HL-60/S4 treated with retinoic acid at 250 ng/mL for 4 days and 3 days (cell line): ENCODE measurements around the gene RAB40B.
"Not testable (repeated sequence)": the region's sequence is repeated elsewhere in the genome, so short reads cannot be mapped to it uniquely, and the experiment has no call there.

ENCODE experiments used
- in situ Hi-C: fragments of 300-500 bp; cut with MboI; formaldehyde crosslinking; loops from 2 replicates; pipeline ENCODE4 v1.7.0; 2022; ENCODE audit warnings: low sequenced_read_pairs

Gene RAB40B

GRCh38 chr17:82668631-82669099 is 29.8 kb downstream of the RAB40B start:
- in situ Hi-C loops = no loop called here

GRCh38 chr17:82668024-82668630 is 30.4 kb downstream of the RAB40B start:
- in situ Hi-C loops = no loop called here

DNA sequence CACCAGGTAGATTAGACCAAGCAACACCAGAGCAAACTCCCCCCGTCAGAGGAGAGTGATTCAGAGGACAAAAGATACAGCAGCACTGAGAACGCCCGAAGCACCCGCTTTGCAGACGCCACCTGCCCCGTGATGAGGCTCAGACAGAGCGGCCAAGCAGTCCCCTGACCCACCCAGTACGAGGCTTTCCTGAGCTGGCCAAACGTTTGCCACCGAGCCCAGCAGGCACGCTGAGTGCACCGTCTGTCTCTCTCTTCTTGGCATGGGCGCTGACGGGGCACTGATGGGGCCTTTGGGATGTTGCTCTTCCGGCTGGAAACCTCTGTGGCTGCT is 30.9 kb downstream of the RAB40B start:
- in situ Hi-C loops = no loop called here

- in situ Hi-C loops = no loop called here
Observed at GRCh38 chr17:82666931-82667667, 31.4 kb downstream of the RAB40B start.

GRCh38 chr17:82665891-82666290 is 32.6 kb downstream of the RAB40B start:
- in situ Hi-C loops = no loop called here

DNA sequence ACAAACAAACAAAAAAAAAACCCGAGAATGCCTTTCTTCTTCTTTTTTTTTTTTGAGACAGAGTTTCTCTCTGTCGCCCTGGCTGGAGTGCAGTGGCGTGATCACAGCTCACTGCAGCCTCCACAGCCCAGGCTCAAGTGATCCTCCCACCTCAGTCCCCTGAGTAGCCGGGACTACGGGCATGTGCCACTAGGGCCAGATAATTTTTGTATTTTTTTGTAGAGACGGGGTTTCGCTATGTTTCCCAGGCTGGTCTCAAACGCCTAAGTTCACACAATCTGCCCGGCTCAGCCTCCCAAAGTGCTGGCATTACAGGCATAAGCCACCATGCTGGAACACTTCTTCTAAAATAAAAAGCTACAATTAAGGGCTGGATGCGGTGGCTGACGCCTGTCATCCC is 33.3 kb downstream of the RAB40B start:
- in situ Hi-C loops = no loop called here

DNA sequence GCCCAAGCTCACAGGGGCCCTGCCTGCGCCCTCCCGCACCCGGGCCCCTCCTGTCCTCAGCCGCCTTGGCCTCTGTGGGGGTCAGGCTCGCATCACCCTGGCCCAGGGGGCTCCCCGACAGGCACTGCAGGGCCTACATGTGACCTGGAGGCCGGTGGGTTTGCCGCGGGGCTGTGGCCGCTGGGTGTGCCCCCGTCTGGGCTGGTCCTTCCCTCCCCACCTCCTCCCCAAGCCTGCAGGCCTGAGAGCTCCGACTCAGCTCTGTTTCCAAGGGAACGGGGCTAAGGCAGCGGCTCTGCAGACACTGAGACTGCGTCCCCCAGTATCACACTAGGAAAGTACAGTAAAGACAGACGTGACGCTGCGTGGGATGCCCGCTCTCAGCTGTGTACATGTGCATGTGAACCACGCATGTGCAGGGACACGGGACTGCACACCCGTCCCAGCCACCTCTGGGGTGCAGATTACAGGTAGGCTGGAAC is 33.8 kb downstream of the RAB40B start:
- in situ Hi-C loops = no loop called here

DNA sequence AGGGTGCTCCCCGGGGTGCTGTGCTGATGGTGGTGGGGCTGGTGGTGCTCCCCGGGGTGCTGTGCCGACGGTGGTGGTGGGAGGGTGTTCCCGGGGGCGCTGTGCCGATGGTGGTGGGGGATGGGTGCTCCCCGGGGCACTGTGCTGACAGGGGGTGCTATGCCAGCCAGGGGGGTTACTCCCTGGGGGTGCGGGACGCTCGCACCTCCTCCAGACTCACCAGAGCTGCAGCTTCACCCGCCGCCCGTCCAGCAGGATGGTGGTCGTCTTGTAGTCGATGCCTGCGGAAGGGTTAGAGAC is 34.3 kb downstream of the RAB40B start:
- in situ Hi-C loops = no loop called here

DNA sequence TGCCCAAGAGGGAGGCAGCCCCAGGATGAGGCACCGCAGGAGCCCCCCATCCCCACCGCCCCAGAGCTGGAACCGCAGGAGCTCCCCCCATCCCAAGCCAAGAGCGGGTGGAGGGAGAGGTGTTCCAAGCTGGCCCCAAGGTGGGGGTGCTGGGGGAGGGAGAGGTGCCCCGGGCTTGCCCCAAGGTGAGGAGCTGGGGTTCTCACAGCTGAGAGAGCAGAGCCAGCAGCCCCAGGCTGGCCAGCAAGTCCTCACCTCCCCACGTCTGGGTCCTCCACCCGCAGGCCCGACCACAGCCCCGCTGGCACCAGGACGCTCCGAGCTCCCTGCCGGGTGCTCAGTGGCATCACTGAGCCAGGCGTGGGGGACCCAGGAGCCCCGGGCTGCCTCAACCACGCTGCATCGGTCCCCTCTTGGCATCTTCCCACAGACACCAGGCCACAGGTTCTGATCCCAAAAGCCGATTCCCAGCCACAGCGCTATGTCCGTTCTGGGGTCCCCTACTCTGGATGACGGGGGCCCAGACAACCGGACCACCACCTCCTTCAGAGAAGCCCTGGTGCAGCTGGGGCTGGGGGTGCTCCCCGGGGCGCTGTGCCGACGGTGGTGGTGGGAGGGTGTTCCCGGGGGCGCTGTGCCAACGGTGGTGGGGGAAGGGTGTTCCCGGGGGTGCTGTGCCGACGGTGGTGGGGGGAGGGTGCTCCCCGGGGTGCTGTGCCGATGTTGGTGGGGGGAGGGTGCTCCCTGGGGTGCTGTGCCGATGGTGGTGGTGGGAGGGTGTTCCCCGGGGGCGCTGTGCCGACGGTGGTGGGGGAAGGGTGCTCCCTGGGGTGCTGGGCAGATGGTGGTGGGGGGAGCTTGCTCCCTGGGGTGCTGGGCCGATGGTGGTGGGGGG is 34.9 kb downstream of the RAB40B start:
- in situ Hi-C loops = no loop called here

- in situ Hi-C loops = no loop called here
Observed at GRCh38 chr17:82662711-82663261, 35.7 kb downstream of the RAB40B start.

GRCh38 chr17:82661717-82662683 is 36.5 kb downstream of the RAB40B start:
- in situ Hi-C loops = no loop called here

GRCh38 chr17:82659886-82660285 is 38.6 kb downstream of the RAB40B start:
- in situ Hi-C loops = no loop called here

- in situ Hi-C loops = no loop called here
Observed at GRCh38 chr17:82658796-82659452, 39.6 kb downstream of the RAB40B start.

- in situ Hi-C loops = no loop called here
Observed at GRCh38 chr17:82658331-82658730, 40.2 kb downstream of the RAB40B start.

GRCh38 chr17:82657926-82658325 is 40.6 kb downstream of the RAB40B start:
- in situ Hi-C loops = no loop called here

GRCh38 chr17:82656266-82656665 is 42.2 kb downstream of the RAB40B start:
- in situ Hi-C loops = no loop called here

DNA sequence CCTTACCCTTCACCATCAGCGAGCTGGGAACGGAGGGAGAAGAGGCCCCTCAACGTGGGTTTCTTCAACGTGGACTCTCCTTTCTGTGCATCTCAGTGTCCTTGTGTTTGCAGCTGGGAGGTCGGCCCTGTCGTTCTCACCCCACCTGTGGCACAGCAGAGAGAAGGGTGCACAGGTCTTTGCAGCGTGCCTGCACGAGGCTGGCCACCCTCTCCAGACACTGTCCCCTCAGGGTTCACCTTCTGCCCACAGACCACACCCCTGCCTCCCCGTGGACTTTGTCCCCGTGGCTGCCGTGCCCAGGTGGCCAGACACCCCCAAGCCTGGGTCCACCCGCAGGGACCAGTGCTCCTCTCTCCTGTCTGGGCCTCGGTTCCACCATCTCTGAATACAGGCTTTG is 43.0 kb downstream of the RAB40B start:
- in situ Hi-C loops = no loop called here

GRCh38 chr17:82655038-82655479 is 43.4 kb downstream of the RAB40B start:
- in situ Hi-C loops = no loop called here

GRCh38 chr17:82654611-82655010 is 43.9 kb downstream of the RAB40B start:
- in situ Hi-C loops = not testable (repeated sequence)
